Measurements from ENCODE around the gene TCF7L2.

DNA sequence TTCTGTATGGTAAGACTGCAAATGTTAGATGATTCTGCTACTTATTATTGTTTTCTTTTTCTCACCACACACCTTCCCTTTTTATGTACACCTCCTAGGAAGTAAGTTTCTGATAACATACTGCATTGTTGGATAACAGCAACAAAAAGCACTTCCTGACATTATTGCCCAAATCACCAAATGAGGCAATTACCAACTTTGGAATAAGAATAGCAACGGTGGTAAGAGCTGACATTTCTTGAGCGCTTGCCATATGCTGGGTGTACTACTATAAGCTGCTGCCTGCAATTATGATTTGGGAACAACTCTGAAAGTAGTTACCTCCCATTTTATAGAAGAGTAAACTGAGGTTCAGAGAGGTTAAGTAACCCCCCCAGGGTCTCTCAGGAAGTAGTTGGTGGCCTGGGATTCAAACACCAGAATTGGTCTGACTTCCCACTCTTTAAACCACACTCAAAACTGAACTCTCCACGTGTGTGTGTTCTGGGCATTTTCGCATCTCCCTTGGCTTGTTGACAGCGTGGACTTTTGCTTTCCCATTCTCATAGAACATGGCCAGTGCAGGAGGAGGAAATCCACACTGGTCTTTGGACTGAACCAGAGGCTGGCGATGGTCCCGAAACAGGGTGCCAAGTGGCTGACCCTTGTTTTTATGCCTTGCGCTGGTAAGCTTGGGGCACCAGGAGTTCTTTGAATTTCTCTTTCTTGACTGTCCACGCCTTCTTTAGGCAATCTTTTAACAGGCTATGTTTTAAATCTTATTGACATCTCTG, 71.4 kb downstream of the TCF7L2 start:
- TF ChIP-seq GATA3 (IDR thresholded peaks at IDR 0.05; ENCODE audit: low read depth, low read length) (no peak), GATA2 (IDR thresholded peaks at IDR 0.05; ENCODE audit: low read depth, low read length) (no peak)

All from SH-SY5Y (cell line).